Neural cell (in vitro differentiated cells): ENCODE results near the gene LRFN3. TPM values are rescaled to one million over a fixed set of nuclear protein-coding genes. Genes with fewer than 3 reads are reported as not detected.
"Not testable (repeated sequence)": the region's sequence is repeated elsewhere in the genome, so short reads cannot be mapped to it uniquely, and the experiment has no call there.

Experiments
- H2AFZ ChIP-seq: fragments of 200-600, 300-800 bp; sonication (generic), shearing (Covaris generic); 2 replicates; pipeline ENCODE4 v1.6.0; 2014; ENCODE audit warnings: low read depth, mild to moderate bottlenecking, antibody characterized with exemption, low read length, moderate library complexity
- H3F3A ChIP-seq: fragments of 200-600 bp; shearing (Covaris generic); 2 replicates; pipeline ENCODE4 v1.6.1; 2016; ENCODE audit warnings: mild to moderate bottlenecking, moderate library complexity, mixed read lengths, antibody characterized with exemption, low read length; ENCODE audit not compliant: insufficient read depth, poor library complexity, severe bottlenecking
- H3K27ac ChIP-seq: fragments of 200-600, 300-800 bp; sonication (generic), shearing (Covaris generic); 2 replicates; pipeline ENCODE4 v1.5.1; 2014; ENCODE audit warnings: mild to moderate bottlenecking, low read length, moderate library complexity
- H3K27me3 ChIP-seq: fragments of 300-800, 200-600 bp; sonication (generic), shearing (Covaris generic); 2 replicates; pipeline ENCODE4 v1.6.0; 2014; ENCODE audit warnings: mild to moderate bottlenecking, low read depth, low read length, moderate library complexity; ENCODE audit not compliant: insufficient read depth
- H3K36me3 ChIP-seq: fragments of 300-800, 200-600 bp; sonication (generic), shearing (Covaris generic); 2 replicates; pipeline ENCODE4 v1.5.1; 2014; ENCODE audit warnings: mild to moderate bottlenecking, antibody characterized with exemption, low read length, moderate library complexity; ENCODE audit not compliant: insufficient read depth
- H3K4me2 ChIP-seq: fragments of 300-800, 200-600 bp; sonication (generic), shearing (Covaris generic); 2 replicates; pipeline ENCODE4 v1.6.0; 2014; ENCODE audit warnings: mild to moderate bottlenecking, low read length
- H3K4me3 ChIP-seq: fragments of 300-800, 200-600 bp; sonication (generic), shearing (Covaris generic); 2 replicates; pipeline ENCODE4 v1.5.1; 2014; ENCODE audit warnings: mild to moderate bottlenecking, low read length, moderate library complexity
- H3K79me2 ChIP-seq: fragments of 200-600 bp; shearing (Covaris generic); replicated peaks from 2 replicates; pipeline ENCODE4 v1.6.0; 2014; ENCODE audit warnings: mild to moderate bottlenecking, low read length, moderate library complexity; ENCODE audit not compliant: insufficient read depth
- H3K9ac ChIP-seq: fragments of 300-800, 200-600 bp; sonication (generic), shearing (Covaris generic); 2 replicates; pipeline ENCODE4 v1.6.1; 2016; ENCODE audit warnings: mild to moderate bottlenecking, low read length, mixed read lengths
- H3K9me2 ChIP-seq: fragments of 200-600 bp; shearing (Covaris generic); 2 replicates; pipeline ENCODE4 v1.6.1; 2016; ENCODE audit warnings: mild to moderate bottlenecking, low read length, mixed read lengths; ENCODE audit not compliant: insufficient read depth
- H3K9me3 ChIP-seq: fragments of 200-600, 300-800 bp; sonication (generic), shearing (Covaris generic); 2 replicates; pipeline ENCODE4 v1.6.1; 2016; ENCODE audit warnings: mild to moderate bottlenecking, mixed run types, low read length, moderate library complexity, mixed read lengths
- H4K20me1 ChIP-seq: fragments of 200-600 bp; shearing (Covaris generic); 2 replicates; pipeline ENCODE4 v1.6.1; 2016; ENCODE audit warnings: mild to moderate bottlenecking, mixed run types; ENCODE audit not compliant: insufficient read depth
- CTCF ChIP-seq: fragments of 450-650 bp; IDR thresholded peaks from 2 replicates; pipeline ENCODE4 v1.5.1; 2014; ENCODE audit warnings: antibody characterized with exemption, mild to moderate bottlenecking, moderate library complexity; ENCODE audit not compliant: poor library complexity, severe bottlenecking
- EP300 ChIP-seq: fragments of 450-650 bp; conservative IDR thresholded peaks from 2 replicates; pipeline ENCODE4 v1.6.1; 2014; ENCODE audit warnings: antibody characterized with exemption, mild to moderate bottlenecking, moderate library complexity; ENCODE audit not compliant: poor library complexity, severe bottlenecking
- EZH2 ChIP-seq: fragments of 200-600, 300-800 bp; shearing (Covaris generic), sonication (generic); IDR thresholded peaks from 2 replicates; pipeline ENCODE4 v1.6.1; 2014; ENCODE audit warnings: antibody characterized with exemption, low read length, borderline replicate concordance, mild to moderate bottlenecking; ENCODE audit not compliant: insufficient read depth, poor library complexity, severe bottlenecking
- MXI1 ChIP-seq: fragments of 450-650 bp; conservative IDR thresholded peaks from 2 replicates; pipeline ENCODE4 v1.6.1; 2014; ENCODE audit warnings: antibody characterized with exemption, mild to moderate bottlenecking; ENCODE audit not compliant: poor library complexity, severe bottlenecking
- POLR2AphosphoS5 ChIP-seq: IDR thresholded peaks from 2 replicates; pipeline ENCODE4 v1.6.1; 2012
- RAD21 ChIP-seq: fragments of 450-650 bp; conservative IDR thresholded peaks from 2 replicates; pipeline ENCODE4 v1.6.1; 2014; ENCODE audit warnings: antibody characterized with exemption, mild to moderate bottlenecking, moderate library complexity
- REST ChIP-seq: IDR thresholded peaks from 2 replicates; pipeline ENCODE4 v1.6.1; 2012; ENCODE audit warnings: borderline replicate concordance
- SMC3 ChIP-seq: fragments of 450-650 bp; conservative IDR thresholded peaks from 2 replicates; pipeline ENCODE4 v1.6.1; 2014; ENCODE audit warnings: antibody characterized with exemption, mild to moderate bottlenecking, moderate library complexity; ENCODE audit not compliant: poor library complexity
- TAF1 ChIP-seq: IDR thresholded peaks from 2 replicates; pipeline ENCODE4 v1.6.1; 2012; ENCODE audit warnings: low read depth
- polyA plus RNA-seq: library from polyadenylated mRNA; depleted of rRNA; stranded (reverse); fragments of >200 nt; gene quantifications from 2 replicates; pipeline ENCODE4 v1.2.3, GENCODE V29; 2014

The LRFN3 gene
- polyA plus RNA-seq, 1 donor from 2014 or later: 11.1 TPM

DNA sequence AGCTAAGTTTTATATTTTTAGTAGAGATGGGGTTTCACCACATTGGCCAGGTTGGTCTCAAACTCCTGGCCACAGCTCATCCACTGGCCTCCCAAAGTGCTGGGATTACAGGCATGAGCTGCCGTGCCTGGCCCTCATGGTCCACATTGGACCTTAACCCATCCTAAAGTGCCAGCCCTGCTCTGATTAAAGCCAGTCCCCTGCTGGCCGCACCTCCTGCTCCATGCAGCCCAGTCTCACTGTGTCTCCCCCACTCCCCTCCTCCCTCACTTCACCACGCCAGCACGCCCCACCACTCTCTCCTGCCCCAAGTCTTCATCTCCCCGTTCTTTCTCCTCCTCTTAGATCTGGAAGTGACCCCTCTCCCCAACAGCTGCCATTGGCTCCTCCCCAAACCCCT, 42.1 kb downstream of the LRFN3 start:
- Histone ChIP-seq H3F3A (no peaks in the 10 kb centered on the region), H3K9me2 (no peaks in the 10 kb centered on the region), H3K9ac (no peak overlapping the region), H3K9me3 (no peaks in the 10 kb centered on the region), H3K4me2 (no peak overlapping the region), H3K4me3 (no peak overlapping the region), H2AFZ (no peak overlapping the region), H3K79me2 (no peaks in the 10 kb centered on the region), H3K27ac (no peak overlapping the region), H4K20me1 (no peaks in the 10 kb centered on the region), H3K36me3 (no peaks in the 10 kb centered on the region), H3K27me3 (no peaks in the 10 kb centered on the region)
- TF ChIP-seq REST: no peak
- no peak for TF ChIP-seq MXI1
- no peak for TF ChIP-seq SMC3
- no peak for TF ChIP-seq EP300
- no peak for TF ChIP-seq TAF1
- no peak for TF ChIP-seq CTCF
- TF ChIP-seq EZH2: no peak
- no peak for TF ChIP-seq RAD21
- no peak for TF ChIP-seq POLR2AphosphoS5

DNA sequence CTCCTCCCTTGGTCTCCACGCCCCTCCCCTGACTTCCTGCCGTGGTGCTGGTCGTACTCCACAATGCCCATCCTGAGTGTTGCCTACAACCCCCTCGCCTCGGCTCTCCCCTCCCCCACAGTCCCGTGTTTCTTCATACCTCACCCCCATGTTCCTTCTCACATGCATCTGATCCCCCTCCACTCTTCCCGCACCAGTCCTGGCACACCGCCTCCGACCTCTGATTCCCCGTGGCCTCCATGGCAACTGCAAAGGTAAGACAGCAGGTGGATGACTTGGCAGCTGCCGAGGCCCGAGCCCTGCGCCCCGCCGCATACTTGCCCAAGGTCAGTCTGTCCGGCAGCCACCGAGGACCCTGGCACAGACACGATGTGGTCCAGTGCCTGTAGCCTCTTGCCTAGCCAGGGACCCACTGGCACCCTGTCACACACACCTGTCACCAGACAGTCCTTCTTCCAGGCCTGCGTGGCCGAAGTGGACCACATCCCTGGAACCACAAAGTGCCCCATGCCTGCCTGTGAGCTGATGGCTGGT, 42.7 kb downstream of the LRFN3 start:
- Histone ChIP-seq H3K9me2 (no peaks in the 10 kb centered on the region), H3K4me3 (no peak overlapping the region), H3K4me2 (no peak overlapping the region), H3K27ac (no peak overlapping the region), H3K36me3 (no peaks in the 10 kb centered on the region), H3K9me3 (no peaks in the 10 kb centered on the region), H4K20me1 (no peaks in the 10 kb centered on the region), H3K79me2 (no peaks in the 10 kb centered on the region), H3F3A (no peaks in the 10 kb centered on the region), H3K9ac (no peak overlapping the region), H3K27me3 (no peaks in the 10 kb centered on the region), H2AFZ (no peak overlapping the region)
- no peak for TF ChIP-seq SMC3
- TF ChIP-seq REST: no peak
- no peak for TF ChIP-seq CTCF
- no peak for TF ChIP-seq TAF1
- no peak for TF ChIP-seq MXI1
- no peak for TF ChIP-seq EZH2
- no peak for TF ChIP-seq POLR2AphosphoS5
- TF ChIP-seq EP300: no peak
- TF ChIP-seq RAD21: no peak

GRCh38 chr19:35980997-35981396, 44.8 kb downstream of the LRFN3 start:
- not testable (repeated sequence) for H3K9me2 ChIP-seq, H3K4me2 ChIP-seq, H3K27me3 ChIP-seq, H3F3A ChIP-seq, H3K36me3 ChIP-seq, H2AFZ ChIP-seq, H3K4me3 ChIP-seq, H3K27ac ChIP-seq, H3K79me2 ChIP-seq, H3K9ac ChIP-seq, H3K9me3 ChIP-seq, H4K20me1 ChIP-seq
